ENCODE results near the gene RPS6KA6. TPM values are rescaled to one million over a fixed set of nuclear protein-coding genes. Genes with fewer than 3 reads are reported as not detected.
A peak's percentile ranks its signal among the peaks of the same experiment; 100 is the strongest.

Gene RPS6KA6
- polyA plus RNA-seq, 6 donors from 2014 or later: 0.13 to 0.86 (median 0.39) TPM; not detected in 3

DNA sequence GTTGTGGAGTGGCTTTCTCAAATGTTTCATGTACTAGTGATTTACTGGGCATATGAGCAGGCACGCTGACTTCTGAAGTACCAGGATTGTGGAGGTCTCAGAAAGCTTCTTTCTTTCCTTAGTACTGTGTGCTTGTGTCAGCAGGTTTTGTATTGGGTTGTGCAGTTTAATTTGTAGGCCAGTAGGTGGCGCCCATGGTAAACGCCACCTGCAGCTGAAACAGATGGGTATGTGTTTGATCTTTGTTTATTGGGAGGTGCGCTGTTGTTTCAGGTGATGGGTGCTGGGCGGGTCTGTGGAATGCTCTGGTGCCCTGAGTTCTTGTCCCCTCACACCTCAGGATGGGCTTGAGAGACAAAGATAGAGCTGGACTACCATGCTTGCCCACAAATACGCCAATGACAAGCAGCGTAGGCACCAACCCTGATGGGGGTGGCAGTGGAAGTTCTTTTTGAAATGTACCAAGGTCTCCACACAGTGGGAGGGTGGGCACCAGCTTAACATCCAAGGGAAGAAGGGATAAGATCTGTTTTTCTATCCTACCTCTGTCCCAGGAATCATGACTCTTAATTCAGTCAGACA is 141.5 kb downstream of the RPS6KA6 start:
- DNase-seq (peak; percentile 0), ATAC-seq (ENCODE audit: low read depth in 2 of 2) (no peak)
- H3K4me3 Mint-ChIP-seq: peak overlapping the region in 1 of 8 donors; percentile 14
- H3K27ac Mint-ChIP-seq: no peak overlapping the region
- H3K9me3 Mint-ChIP-seq: peaks cover 0 to 2% (median 0%) of the 10 kb centered on the region in 7 donors
- H3K27me3 Mint-ChIP-seq: no peaks in the 10 kb centered on the region
- no peaks in the 10 kb centered on the region for H3K4me1 Mint-ChIP-seq
- no peaks in the 10 kb centered on the region for H3K36me3 Mint-ChIP-seq

DNA sequence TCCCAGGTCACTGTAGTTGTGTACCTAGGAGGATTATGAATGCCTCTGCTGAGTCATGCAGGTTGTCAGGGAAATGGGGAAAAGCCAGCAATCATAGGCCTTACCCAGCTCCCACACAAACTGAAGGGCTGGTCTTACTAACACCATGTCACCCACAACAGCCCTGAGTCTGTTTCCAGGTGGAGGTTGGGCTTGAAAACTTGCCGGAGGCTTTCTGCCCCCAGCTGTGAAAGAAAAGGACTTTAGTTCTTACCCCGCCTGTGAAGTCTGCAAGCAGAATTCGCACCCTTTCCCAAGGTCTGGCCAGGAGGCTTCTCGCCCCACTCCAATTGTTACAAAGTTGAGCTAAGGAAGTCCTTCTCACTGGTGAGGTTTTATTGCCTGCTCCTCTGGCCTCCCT is 143.9 kb downstream of the RPS6KA6 start:
- Mint-ChIP-seq H3K9me3 (peaks cover 0 to 10% (median 0%) of the 10 kb centered on the region in 7 donors), H3K36me3 (no peaks in the 10 kb centered on the region), H3K27me3 (no peaks in the 10 kb centered on the region), H3K4me3 (no peak overlapping the region), H3K4me1 (no peaks in the 10 kb centered on the region), H3K27ac (peak overlapping the region in 1 of 6 donors; percentile 43)
- ATAC-seq (ENCODE audit: low read depth in 2 of 2) (no peak), DNase-seq (no peak)

Data from naive B cell (primary cell).